Measurements from ENCODE around the gene MTMR1. TPM values are rescaled to one million over a fixed set of nuclear protein-coding genes. Genes with fewer than 3 reads are reported as not detected.
A peak's percentile ranks its signal among the peaks of the same experiment; 100 is the strongest.

MTMR1 gene
- total RNA-seq: 10 to 100 TPM; 32.6 to 54.4 (median 38.4) TPM

GRCh38 chrX:150692831-150693724 is at the start of gene MTMR1:
Gene MTMR1, plus strand, starts transcription at chrX:150693396. Its CDS starts 135 bp downstream, at chrX:150693531.
- Histone ChIP-seq H3K36me3 (no peaks in the 10 kb centered on the region), H3K27ac (peak within 1 kb of the TSS; percentile 91), H3K4me1 (peaks cover 25% of the 10 kb centered on the region), H3K27me3 (no peaks in the 10 kb centered on the region), H3K4me3 (peak within 1 kb of the TSS; percentile 59), H3K9me3 (no peaks in the 10 kb centered on the region)
- 29% methylated on average over 15 of the region's 92 CpGs for WGBS
- peak in 1 of 2 donors; percentile 69 for DNase-seq (ENCODE audit: low spot score in 2 of 2)
- no peak for TF ChIP-seq CTCF (IDR thresholded peaks at IDR 0.05)
- no peak for TF ChIP-seq POLR2AphosphoS5 (IDR thresholded peaks at IDR 0.05)
- no peak for TF ChIP-seq EP300 (IDR thresholded peaks at IDR 0.05)
- no peak for TF ChIP-seq POLR2A (IDR thresholded peaks at IDR 0.05)

GRCh38 chrX:150643958-150644357 is 49.2 kb upstream of the MTMR1 start:
- Histone ChIP-seq H3K27me3 (no peaks in the 10 kb centered on the region), H3K9me3 (no peaks in the 10 kb centered on the region), H3K4me3 (no peak overlapping the region), H3K4me1 (peaks cover 6% of the 10 kb centered on the region), H3K27ac (no peak overlapping the region), H3K36me3 (peaks cover 9% of the 10 kb centered on the region)
- 90% methylated on average over 2 of the region's 2 CpGs for WGBS
- DNase-seq (ENCODE audit: low spot score in 2 of 2): no peak
- no peak for TF ChIP-seq EP300 (IDR thresholded peaks at IDR 0.05)
- no peak for TF ChIP-seq POLR2AphosphoS5 (IDR thresholded peaks at IDR 0.05)
- no peak for TF ChIP-seq POLR2A (IDR thresholded peaks at IDR 0.05)
- no peak for TF ChIP-seq CTCF (IDR thresholded peaks at IDR 0.05)

- Histone ChIP-seq H3K36me3 (peaks cover 9% of the 10 kb centered on the region), H3K9me3 (no peaks in the 10 kb centered on the region), H3K27me3 (no peaks in the 10 kb centered on the region), H3K27ac (no peak overlapping the region), H3K4me3 (no peak overlapping the region), H3K4me1 (peaks cover 9% of the 10 kb centered on the region)
- 83% methylated on average over 4 of the region's 4 CpGs for WGBS
- TF ChIP-seq POLR2AphosphoS5 (IDR thresholded peaks at IDR 0.05) (no peak), EP300 (IDR thresholded peaks at IDR 0.05) (no peak), CTCF (IDR thresholded peaks at IDR 0.05) (no peak), POLR2A (IDR thresholded peaks at IDR 0.05) (no peak)
- DNase-seq (ENCODE audit: low spot score in 2 of 2): no peak
Measured at GRCh38 chrX:150644422-150644821, 48.8 kb upstream of the MTMR1 start.

- WGBS: 76% methylated on average over 5 of the region's 5 CpGs
- Histone ChIP-seq H3K9me3 (no peaks in the 10 kb centered on the region), H3K4me3 (no peak overlapping the region), H3K36me3 (no peaks in the 10 kb centered on the region), H3K27me3 (no peaks in the 10 kb centered on the region), H3K27ac (no peak overlapping the region), H3K4me1 (peaks cover 9% of the 10 kb centered on the region)
- DNase-seq (ENCODE audit: low spot score in 2 of 2): no peak
- no peak for TF ChIP-seq POLR2AphosphoS5 (IDR thresholded peaks at IDR 0.05)
- TF ChIP-seq POLR2A (IDR thresholded peaks at IDR 0.05): no peak
- no peak for TF ChIP-seq CTCF (IDR thresholded peaks at IDR 0.05)
- TF ChIP-seq EP300 (IDR thresholded peaks at IDR 0.05): no peak
Measured at GRCh38 chrX:150647331-150647730, 45.9 kb upstream of the MTMR1 start.

DNA sequence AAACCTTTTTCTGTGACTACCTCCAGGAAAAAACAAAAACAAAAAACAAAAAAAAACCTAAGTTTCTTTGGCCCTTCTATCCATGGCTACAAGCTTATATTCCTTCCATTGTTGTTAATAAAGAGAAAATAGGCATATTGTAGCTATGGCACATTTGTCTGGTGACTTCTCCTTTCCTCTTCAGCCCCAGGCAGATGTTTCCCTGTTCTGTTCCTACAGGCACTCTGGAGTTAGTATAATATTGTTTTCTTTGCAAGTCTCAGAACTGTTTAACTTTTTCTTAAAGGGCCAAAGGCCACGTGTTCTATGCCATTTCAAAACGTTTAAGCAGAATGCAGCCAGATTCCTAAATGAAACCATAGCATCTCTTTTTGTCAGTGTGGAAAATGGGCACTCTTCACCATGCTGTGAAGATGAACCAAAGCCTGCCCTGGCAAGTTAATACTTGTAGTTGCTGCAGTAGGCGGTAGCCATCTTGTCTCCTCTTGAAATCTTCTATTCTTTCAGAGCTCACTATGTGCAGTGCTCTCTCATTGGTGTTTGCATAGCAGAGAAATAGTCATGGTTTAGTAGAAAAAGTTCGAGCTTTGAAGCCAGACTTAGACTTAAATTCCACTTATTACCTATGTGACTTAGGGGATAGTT is 44.8 kb upstream of the MTMR1 start:
- DNase-seq (ENCODE audit: low spot score in 2 of 2): no peak
- Histone ChIP-seq H3K27me3 (no peaks in the 10 kb centered on the region), H3K4me3 (no peak overlapping the region), H3K36me3 (no peaks in the 10 kb centered on the region), H3K9me3 (no peaks in the 10 kb centered on the region), H3K4me1 (peaks cover 9% of the 10 kb centered on the region), H3K27ac (no peak overlapping the region)
- WGBS: 58% methylated on average over 4 of the region's 4 CpGs
- TF ChIP-seq CTCF (IDR thresholded peaks at IDR 0.05) (no peak), POLR2A (IDR thresholded peaks at IDR 0.05) (no peak), POLR2AphosphoS5 (IDR thresholded peaks at IDR 0.05) (no peak), EP300 (IDR thresholded peaks at IDR 0.05) (no peak)
